Measurements from ENCODE around the gene PTPRS. TPM values are rescaled to one million over a fixed set of nuclear protein-coding genes. Genes with fewer than 3 reads are reported as not detected.

PTPRS gene
- polyA plus RNA-seq, 3 donors, result 0.03 TPM; not detected in 2

GRCh38 chr19:5321851-5322681, 18.5 kb downstream of the PTPRS start:
- no peak overlapping the region for H3K27ac Mint-ChIP-seq
- Histone ChIP-seq H3K4me1 (ENCODE audit: control insufficient read depth in 1 of 2, insufficient read depth in 2 of 2, low read length in 2 of 2) (no peaks in the 10 kb centered on the region), H3K36me3 (replicated peaks in 1 of 2; ENCODE audit: control insufficient read depth in 1 of 2, insufficient read depth in 2 of 2, low read length in 2 of 2) (no peaks in the 10 kb centered on the region), H2AFZ (ENCODE audit: insufficient read depth, low read depth, low read length, poor library complexity, severe bottlenecking) (no peak overlapping the region), H4K20me1 (ENCODE audit: insufficient read depth, low read length) (no peaks in the 10 kb centered on the region), H3K4me3 (replicated peaks in 1 of 3; ENCODE audit: low read depth in 2 of 3, low read length in 3 of 3) (no peak overlapping the region), H3K27me3 (ENCODE audit: control insufficient read depth in 2 of 2, insufficient read depth in 2 of 2, low read length in 2 of 2) (peaks cover 0 to 19% of the 10 kb centered on the region in 2 donors), H3K9ac (ENCODE audit: insufficient read depth, low read length, poor library complexity, severe bottlenecking) (no peak overlapping the region), H3K4me2 (replicated peaks; ENCODE audit: extremely low read depth, low read length, poor library complexity, severe bottlenecking) (no peak overlapping the region), H3K79me2 (ENCODE audit: insufficient read depth, low read length) (no peaks in the 10 kb centered on the region), H3K27ac (ENCODE audit: low read depth in 1 of 2, low read length in 2 of 2) (no peak overlapping the region), H3K9me3 (replicated peaks in 1 of 2; ENCODE audit: control insufficient read depth in 1 of 2, insufficient read depth in 1 of 2, low read length in 2 of 2) (no peaks in the 10 kb centered on the region)
- H3K36me3 Mint-ChIP-seq, result no peaks in the 10 kb centered on the region
- H3K4me1 Mint-ChIP-seq, result no peaks in the 10 kb centered on the region
- 24% methylated on average over 29 of the region's 34 CpGs for WGBS (ENCODE audit: insufficient coverage)
- TF ChIP-seq, protein P1, sequence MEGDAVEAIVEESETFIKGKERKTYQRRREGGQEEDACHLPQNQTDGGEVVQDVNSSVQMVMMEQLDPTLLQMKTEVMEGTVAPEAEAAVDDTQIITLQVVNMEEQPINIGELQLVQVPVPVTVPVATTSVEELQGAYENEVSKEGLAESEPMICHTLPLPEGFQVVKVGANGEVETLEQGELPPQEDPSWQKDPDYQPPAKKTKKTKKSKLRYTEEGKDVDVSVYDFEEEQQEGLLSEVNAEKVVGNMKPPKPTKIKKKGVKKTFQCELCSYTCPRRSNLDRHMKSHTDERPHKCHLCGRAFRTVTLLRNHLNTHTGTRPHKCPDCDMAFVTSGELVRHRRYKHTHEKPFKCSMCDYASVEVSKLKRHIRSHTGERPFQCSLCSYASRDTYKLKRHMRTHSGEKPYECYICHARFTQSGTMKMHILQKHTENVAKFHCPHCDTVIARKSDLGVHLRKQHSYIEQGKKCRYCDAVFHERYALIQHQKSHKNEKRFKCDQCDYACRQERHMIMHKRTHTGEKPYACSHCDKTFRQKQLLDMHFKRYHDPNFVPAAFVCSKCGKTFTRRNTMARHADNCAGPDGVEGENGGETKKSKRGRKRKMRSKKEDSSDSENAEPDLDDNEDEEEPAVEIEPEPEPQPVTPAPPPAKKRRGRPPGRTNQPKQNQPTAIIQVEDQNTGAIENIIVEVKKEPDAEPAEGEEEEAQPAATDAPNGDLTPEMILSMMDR (IDR thresholded peaks at IDR 0.05), result no peak
- H3K4me3 Mint-ChIP-seq, result no peak overlapping the region
- intact Hi-C loops (cut with micrococcal nuclease), result no loop called here
- peaks cover 15 to 24% (median 22%) of the 10 kb centered on the region in 3 donors for H3K27me3 Mint-ChIP-seq (ENCODE audit: low read depth in 3 of 3)
- peaks cover 0 to 12% (median 7%) of the 10 kb centered on the region in 7 donors for H3K9me3 Mint-ChIP-seq
- DNase-seq, result no peak

DNA sequence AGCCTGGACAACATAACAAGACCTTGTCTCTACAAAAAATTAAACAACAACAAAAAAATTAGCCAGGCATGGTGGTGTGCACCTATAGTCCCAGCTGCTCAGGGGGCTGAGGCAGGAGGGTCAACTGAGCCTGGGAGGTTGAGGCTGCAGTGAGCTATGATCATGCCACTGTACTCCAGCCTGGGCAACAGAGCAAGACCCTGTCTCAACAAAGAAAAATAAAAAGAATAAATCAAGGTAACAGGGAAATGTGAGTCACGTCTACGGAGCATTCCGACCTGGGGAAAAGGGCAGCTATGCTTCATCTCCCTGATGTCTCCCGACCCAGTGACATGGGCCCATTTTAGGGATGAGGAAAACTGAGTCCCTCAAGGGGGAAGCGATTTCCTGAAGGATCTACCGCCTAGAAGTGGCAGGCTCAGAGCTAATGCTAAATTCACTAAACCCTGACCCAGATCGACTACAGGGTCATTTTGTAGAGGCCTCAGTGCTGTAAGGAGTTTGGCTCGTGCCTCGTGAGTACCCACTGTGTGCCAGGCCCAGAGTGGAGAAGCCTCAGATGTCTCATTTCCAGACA, 19.5 kb downstream of the PTPRS start:
- Histone ChIP-seq H3K9me3 (replicated peaks in 1 of 2; ENCODE audit: control insufficient read depth in 1 of 2, insufficient read depth in 1 of 2, low read length in 2 of 2) (no peaks in the 10 kb centered on the region), H3K36me3 (replicated peaks in 1 of 2; ENCODE audit: control insufficient read depth in 1 of 2, insufficient read depth in 2 of 2, low read length in 2 of 2) (no peaks in the 10 kb centered on the region), H3K4me1 (ENCODE audit: control insufficient read depth in 1 of 2, insufficient read depth in 2 of 2, low read length in 2 of 2) (no peaks in the 10 kb centered on the region), H3K4me2 (replicated peaks; ENCODE audit: extremely low read depth, low read length, poor library complexity, severe bottlenecking) (no peak overlapping the region), H2AFZ (ENCODE audit: insufficient read depth, low read depth, low read length, poor library complexity, severe bottlenecking) (no peak overlapping the region), H4K20me1 (ENCODE audit: insufficient read depth, low read length) (no peaks in the 10 kb centered on the region), H3K27ac (ENCODE audit: low read depth in 1 of 2, low read length in 2 of 2) (no peak overlapping the region), H3K27me3 (ENCODE audit: control insufficient read depth in 2 of 2, insufficient read depth in 2 of 2, low read length in 2 of 2) (peaks cover 0 to 19% of the 10 kb centered on the region in 2 donors), H3K9ac (ENCODE audit: insufficient read depth, low read length, poor library complexity, severe bottlenecking) (no peak overlapping the region), H3K79me2 (ENCODE audit: insufficient read depth, low read length) (no peaks in the 10 kb centered on the region), H3K4me3 (replicated peaks in 1 of 3; ENCODE audit: low read depth in 2 of 3, low read length in 3 of 3) (no peak overlapping the region)
- Mint-ChIP-seq H3K36me3 (no peaks in the 10 kb centered on the region), H3K27ac (no peak overlapping the region), H3K4me1 (no peaks in the 10 kb centered on the region), H3K4me3 (no peak overlapping the region), H3K27me3 (ENCODE audit: low read depth in 3 of 3) (peaks cover 15 to 24% (median 23%) of the 10 kb centered on the region in 3 donors), H3K9me3 (peaks cover 0 to 12% (median 7%) of the 10 kb centered on the region in 7 donors)
- no peak for DNase-seq
- TF ChIP-seq, protein P1 (IDR thresholded peaks at IDR 0.05), result no peak
- intact Hi-C loops (cut with micrococcal nuclease), result no loop called here
- 93% methylated on average over 9 of the region's 9 CpGs for whole genome bisulfite sequencing (ENCODE audit: insufficient coverage)
